NB4 (cell line): ENCODE measurements around the gene CCDC7.
"Not testable (repeated sequence)": the region's sequence is repeated elsewhere in the genome, so short reads cannot be mapped to it uniquely, and the experiment has no call there.

Experiments used
- MYC ChIP-seq: IDR thresholded peaks from 2 replicates; pipeline ENCODE4 v1.6.1; 2011; ENCODE audit warnings: low read depth, low read length
- POLR2A ChIP-seq: IDR thresholded peaks from 2 replicates; pipeline ENCODE4 v1.6.1; 2011; ENCODE audit warnings: mild to moderate bottlenecking; ENCODE audit not compliant: insufficient read length; ENCODE audit errors: extremely low read depth
- TF ChIP-seq, protein P1 (sequence below): IDR thresholded peaks from one replicate; pipeline ENCODE4 v1.5.1; 2012; ENCODE audit warnings: low read depth, low read length
- TF ChIP-seq, protein P2 (sequence below): IDR thresholded peaks from 2 replicates; pipeline ENCODE4 v1.6.1; 2011; ENCODE audit warnings: low read depth, low read length

DNA sequence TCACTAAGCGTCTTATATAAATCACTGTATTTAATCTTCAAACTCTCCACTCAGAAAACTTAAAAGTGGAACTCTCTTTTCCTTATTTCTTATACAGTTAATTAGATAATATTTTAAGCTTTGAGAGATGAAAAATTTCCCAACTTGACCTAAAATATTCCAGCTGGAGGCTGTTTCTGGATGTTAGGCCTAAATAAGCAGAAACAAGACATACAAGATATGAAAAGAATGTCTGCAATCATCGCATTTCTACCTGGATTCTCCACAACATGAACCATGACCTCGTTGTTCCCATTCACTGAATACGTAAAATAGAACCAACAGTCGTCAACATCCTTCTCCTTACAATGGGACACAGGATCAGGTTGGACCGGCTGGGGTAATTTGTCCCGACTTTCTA lies 464.0 kb downstream of the CCDC7 start:
- TF ChIP-seq POLR2A, MYC: not testable (repeated sequence)
- TF ChIP-seq, protein P1, sequence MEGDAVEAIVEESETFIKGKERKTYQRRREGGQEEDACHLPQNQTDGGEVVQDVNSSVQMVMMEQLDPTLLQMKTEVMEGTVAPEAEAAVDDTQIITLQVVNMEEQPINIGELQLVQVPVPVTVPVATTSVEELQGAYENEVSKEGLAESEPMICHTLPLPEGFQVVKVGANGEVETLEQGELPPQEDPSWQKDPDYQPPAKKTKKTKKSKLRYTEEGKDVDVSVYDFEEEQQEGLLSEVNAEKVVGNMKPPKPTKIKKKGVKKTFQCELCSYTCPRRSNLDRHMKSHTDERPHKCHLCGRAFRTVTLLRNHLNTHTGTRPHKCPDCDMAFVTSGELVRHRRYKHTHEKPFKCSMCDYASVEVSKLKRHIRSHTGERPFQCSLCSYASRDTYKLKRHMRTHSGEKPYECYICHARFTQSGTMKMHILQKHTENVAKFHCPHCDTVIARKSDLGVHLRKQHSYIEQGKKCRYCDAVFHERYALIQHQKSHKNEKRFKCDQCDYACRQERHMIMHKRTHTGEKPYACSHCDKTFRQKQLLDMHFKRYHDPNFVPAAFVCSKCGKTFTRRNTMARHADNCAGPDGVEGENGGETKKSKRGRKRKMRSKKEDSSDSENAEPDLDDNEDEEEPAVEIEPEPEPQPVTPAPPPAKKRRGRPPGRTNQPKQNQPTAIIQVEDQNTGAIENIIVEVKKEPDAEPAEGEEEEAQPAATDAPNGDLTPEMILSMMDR, result not testable (repeated sequence)
- TF ChIP-seq, protein P2, sequence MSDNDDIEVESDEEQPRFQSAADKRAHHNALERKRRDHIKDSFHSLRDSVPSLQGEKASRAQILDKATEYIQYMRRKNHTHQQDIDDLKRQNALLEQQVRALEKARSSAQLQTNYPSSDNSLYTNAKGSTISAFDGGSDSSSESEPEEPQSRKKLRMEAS, result not testable (repeated sequence)
